ENCODE data around the gene SPINK8.

GRCh38 chr3:48314542-48314941 lies 18.9 kb downstream of the SPINK8 start:
- TF ChIP-seq, protein P1, sequence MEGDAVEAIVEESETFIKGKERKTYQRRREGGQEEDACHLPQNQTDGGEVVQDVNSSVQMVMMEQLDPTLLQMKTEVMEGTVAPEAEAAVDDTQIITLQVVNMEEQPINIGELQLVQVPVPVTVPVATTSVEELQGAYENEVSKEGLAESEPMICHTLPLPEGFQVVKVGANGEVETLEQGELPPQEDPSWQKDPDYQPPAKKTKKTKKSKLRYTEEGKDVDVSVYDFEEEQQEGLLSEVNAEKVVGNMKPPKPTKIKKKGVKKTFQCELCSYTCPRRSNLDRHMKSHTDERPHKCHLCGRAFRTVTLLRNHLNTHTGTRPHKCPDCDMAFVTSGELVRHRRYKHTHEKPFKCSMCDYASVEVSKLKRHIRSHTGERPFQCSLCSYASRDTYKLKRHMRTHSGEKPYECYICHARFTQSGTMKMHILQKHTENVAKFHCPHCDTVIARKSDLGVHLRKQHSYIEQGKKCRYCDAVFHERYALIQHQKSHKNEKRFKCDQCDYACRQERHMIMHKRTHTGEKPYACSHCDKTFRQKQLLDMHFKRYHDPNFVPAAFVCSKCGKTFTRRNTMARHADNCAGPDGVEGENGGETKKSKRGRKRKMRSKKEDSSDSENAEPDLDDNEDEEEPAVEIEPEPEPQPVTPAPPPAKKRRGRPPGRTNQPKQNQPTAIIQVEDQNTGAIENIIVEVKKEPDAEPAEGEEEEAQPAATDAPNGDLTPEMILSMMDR (conservative IDR thresholded peaks at IDR 0.05; ENCODE audit: low read depth, low read length), result no peak
- TF ChIP-seq POLR2A (IDR thresholded peaks at IDR 0.05; ENCODE audit: low read depth, low read length) (no peak), CHD1 (IDR thresholded peaks at IDR 0.05; ENCODE audit: low read depth, low read length) (no peak), BHLHE40 (IDR thresholded peaks at IDR 0.05; ENCODE audit: low read depth, low read length) (no peak), MAZ (IDR thresholded peaks at IDR 0.05; ENCODE audit: borderline replicate concordance, low read depth, low read length) (no peak), RAD21 (IDR thresholded peaks at IDR 0.05; ENCODE audit: low read length) (no peak), MAFK (IDR thresholded peaks at IDR 0.05; ENCODE audit: low read depth, low read length) (no peak), CEBPB (IDR thresholded peaks at IDR 0.05; ENCODE audit: low read depth, low read length) (no peak), RCOR1 (IDR thresholded peaks at IDR 0.05; ENCODE audit: insufficient replicate concordance, low read length) (no peak), RFX5 (IDR thresholded peaks at IDR 0.05; ENCODE audit: low read depth, low read length) (no peak), ELK1 (IDR thresholded peaks at IDR 0.05; ENCODE audit: borderline replicate concordance, low read depth, low read length) (no peak), FOS (IDR thresholded peaks at IDR 0.05; ENCODE audit: low read depth, low read length) (no peak), MXI1 (IDR thresholded peaks at IDR 0.05; ENCODE audit: borderline replicate concordance, low read depth, low read length) (no peak)
- TF ChIP-seq, protein P2, sequence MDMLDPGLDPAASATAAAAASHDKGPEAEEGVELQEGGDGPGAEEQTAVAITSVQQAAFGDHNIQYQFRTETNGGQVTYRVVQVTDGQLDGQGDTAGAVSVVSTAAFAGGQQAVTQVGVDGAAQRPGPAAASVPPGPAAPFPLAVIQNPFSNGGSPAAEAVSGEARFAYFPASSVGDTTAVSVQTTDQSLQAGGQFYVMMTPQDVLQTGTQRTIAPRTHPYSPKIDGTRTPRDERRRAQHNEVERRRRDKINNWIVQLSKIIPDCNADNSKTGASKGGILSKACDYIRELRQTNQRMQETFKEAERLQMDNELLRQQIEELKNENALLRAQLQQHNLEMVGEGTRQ (IDR thresholded peaks at IDR 0.05; ENCODE audit: low read depth, low read length), result no peak
